Ascending aorta (tissue), 2 donors: ENCODE data around the gene GGT5. TPM values are rescaled to one million over a fixed set of nuclear protein-coding genes. Genes with fewer than 3 reads are reported as not detected.

Experiments
- DNase-seq, 2 donors: peaks; one replicate each; pipeline ENCODE4 v3.0.0-alpha.2; 2019; ENCODE audit warnings: low spot score in 2 of 2
- H3K27ac ChIP-seq, 2 donors: fragments of 200-600 bp; sonication (generic); one replicate each; pipeline ENCODE4 v1.5.1; 2016 to 2017; ENCODE audit warnings: mild to moderate bottlenecking in 1 of 2
- H3K27me3 ChIP-seq: fragments of 200-600 bp; sonication (generic); one replicate; pipeline ENCODE4 v1.5.1; 2017
- H3K36me3 ChIP-seq, 2 donors: fragments of 200-600 bp; sonication (generic); one replicate each; pipeline ENCODE4 v1.5.1; 2016
- H3K4me1 ChIP-seq, 2 donors: fragments of 200-600 bp; sonication (generic); one replicate each; pipeline ENCODE4 v1.5.1; 2016 to 2017; ENCODE audit warnings: mild to moderate bottlenecking in 1 of 2
- H3K4me3 ChIP-seq, 2 donors: fragments of 200-600 bp; sonication (generic); one replicate each; pipeline ENCODE4 v1.5.1; 2016 to 2017; ENCODE audit warnings: mild to moderate bottlenecking in 1 of 2
- H3K9me3 ChIP-seq, 2 donors: fragments of 200-600 bp; sonication (generic); one replicate each; pipeline ENCODE4 v1.5.1; 2016
- CTCF ChIP-seq, 3 experiments: fragments of 200-600 bp in 2 of 3; fragments of 450-650 bp in 1 of 3; sonication (generic) in 2 of 3; IDR thresholded peaks; one replicate each; pipeline ENCODE4 v1.5.1; 2016 to 2019; ENCODE audit warnings: antibody characterized with exemption in 3 of 3, mild to moderate bottlenecking in 1 of 3, moderate library complexity in 1 of 3
- intact Hi-C: fragments of 100-400 bp; cut with DNase I; formaldehyde crosslinking; loops from one replicate; pipeline ENCODE4 v1.15.1; 2023
- total RNA-seq: library from RNA; depleted of rRNA; stranded (reverse); fragments of >200 nt; gene quantifications from one replicate; pipeline ENCODE4 v1.1.0, GENCODE V29; 2016

GGT5 gene
- total RNA-seq, 1 donor from 2014 or later = 238 TPM

DNA sequence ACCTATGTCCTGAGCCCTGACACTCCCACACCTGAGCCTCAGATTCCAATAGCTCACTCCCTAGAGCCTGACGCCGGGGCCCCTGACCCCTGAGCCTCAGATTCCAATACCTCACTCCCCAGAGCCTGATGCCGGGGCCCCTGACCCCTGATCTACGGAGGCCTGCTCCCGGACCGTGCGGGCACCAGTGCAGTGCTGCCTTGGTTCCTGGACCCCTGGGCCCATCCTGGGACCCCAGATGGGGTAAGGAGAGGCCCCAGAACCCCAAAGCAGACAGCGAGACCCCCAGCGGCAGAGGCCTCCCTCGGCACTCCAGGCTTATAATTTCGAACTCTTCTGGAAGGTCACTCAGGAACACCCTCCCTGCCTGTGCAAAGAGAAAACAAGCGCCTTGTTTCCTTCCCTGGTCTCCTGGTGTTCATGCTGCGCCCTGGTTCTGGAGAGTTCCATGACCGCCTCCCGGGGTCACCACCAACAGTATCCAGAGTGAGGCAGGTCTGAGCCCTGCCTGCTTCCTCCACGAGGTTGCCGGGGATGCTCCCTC is 56.1 kb downstream of the GGT5 start:
- H3K27ac ChIP-seq = peak overlapping the region in 1 of 2 donors; percentile 8
- no peak for TF ChIP-seq CTCF (IDR thresholded peaks at IDR 0.05)
- H3K9me3 ChIP-seq = no peaks in the 10 kb centered on the region
- peaks cover 9 to 40% of the 10 kb centered on the region in 2 donors for H3K36me3 ChIP-seq
- no peak overlapping the region for H3K4me3 ChIP-seq
- H3K4me1 ChIP-seq = peaks cover 4 to 14% of the 10 kb centered on the region in 2 donors
- intact Hi-C loops = loop anchor here (1.0 to 2.0 kb wide), 2 partner anchors 18 to 59 kb away; no protein-coding TSS in a partner anchor
- H3K27me3 ChIP-seq = no peaks in the 10 kb centered on the region
- DNase-seq = no peak

GRCh38 chr22:24187731-24188644 is 56.9 kb downstream of the GGT5 start:
- TF ChIP-seq CTCF (IDR thresholded peaks at IDR 0.05) = no peak
- intact Hi-C loops = loop anchor here (2.0 kb wide), 1 partner anchor 19 kb away; no protein-coding TSS in a partner anchor
- H3K27me3 ChIP-seq = no peaks in the 10 kb centered on the region
- no peak for DNase-seq
- peaks cover 9 to 40% of the 10 kb centered on the region in 2 donors for H3K36me3 ChIP-seq
- peaks cover 4 to 22% of the 10 kb centered on the region in 2 donors for H3K4me1 ChIP-seq
- no peak overlapping the region for H3K27ac ChIP-seq
- no peak overlapping the region for H3K4me3 ChIP-seq
- H3K9me3 ChIP-seq = no peaks in the 10 kb centered on the region

DNA sequence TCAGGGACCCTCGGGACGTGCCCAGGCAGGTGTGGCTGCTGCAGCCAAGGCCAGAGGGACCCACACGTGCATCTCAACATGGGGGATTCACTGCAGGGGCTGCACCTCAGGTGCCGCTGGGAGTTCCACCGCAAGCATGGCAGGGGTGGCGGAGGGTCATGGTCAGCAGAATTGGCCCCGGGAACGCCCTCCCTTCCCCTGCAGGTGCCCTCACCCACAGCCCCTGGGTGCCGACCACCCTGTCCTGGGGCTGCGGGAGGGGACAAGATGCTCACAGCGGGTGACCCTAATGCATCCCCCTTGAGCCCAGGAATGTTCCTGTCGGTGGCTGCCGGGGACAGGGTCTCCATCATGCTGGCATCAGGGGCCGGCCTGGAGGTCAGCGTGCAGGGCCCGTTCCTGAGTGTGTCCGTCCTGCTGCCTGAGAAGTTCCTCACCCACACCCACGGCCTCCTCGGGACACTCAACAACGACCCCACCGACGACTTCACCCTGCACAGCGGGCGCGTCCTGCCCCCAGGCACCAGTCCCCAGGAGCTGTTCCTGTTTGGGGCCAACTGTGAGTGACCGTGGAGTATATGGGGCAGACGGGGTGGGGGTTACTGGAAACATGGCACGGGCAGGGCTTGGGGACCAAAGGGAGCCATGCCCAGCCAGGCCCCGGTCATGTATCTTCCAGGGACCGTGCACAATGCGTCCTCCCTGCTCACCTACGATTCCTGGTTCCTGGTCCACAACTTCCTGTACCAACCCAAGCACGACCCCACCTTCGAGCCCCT is 57.8 kb downstream of the GGT5 start:
- intact Hi-C loops = no loop called here
- Histone ChIP-seq H3K27me3 (no peaks in the 10 kb centered on the region), H3K4me3 (no peak overlapping the region), H3K4me1 (peaks cover 6 to 31% of the 10 kb centered on the region in 2 donors), H3K27ac (no peak overlapping the region), H3K36me3 (peaks cover 9 to 40% of the 10 kb centered on the region in 2 donors), H3K9me3 (no peaks in the 10 kb centered on the region)
- no peak for DNase-seq
- TF ChIP-seq CTCF (IDR thresholded peaks at IDR 0.05) = no peak

GRCh38 chr22:24186352-24186740 is 58.5 kb downstream of the GGT5 start:
- TF ChIP-seq CTCF (IDR thresholded peaks at IDR 0.05) = no peak
- Histone ChIP-seq H3K9me3 (no peaks in the 10 kb centered on the region), H3K4me3 (no peak overlapping the region), H3K27me3 (no peaks in the 10 kb centered on the region), H3K4me1 (peaks cover 7 to 39% of the 10 kb centered on the region in 2 donors), H3K27ac (no peak overlapping the region), H3K36me3 (peaks cover 9 to 40% of the 10 kb centered on the region in 2 donors)
- intact Hi-C loops = no loop called here
- DNase-seq = no peak

DNA sequence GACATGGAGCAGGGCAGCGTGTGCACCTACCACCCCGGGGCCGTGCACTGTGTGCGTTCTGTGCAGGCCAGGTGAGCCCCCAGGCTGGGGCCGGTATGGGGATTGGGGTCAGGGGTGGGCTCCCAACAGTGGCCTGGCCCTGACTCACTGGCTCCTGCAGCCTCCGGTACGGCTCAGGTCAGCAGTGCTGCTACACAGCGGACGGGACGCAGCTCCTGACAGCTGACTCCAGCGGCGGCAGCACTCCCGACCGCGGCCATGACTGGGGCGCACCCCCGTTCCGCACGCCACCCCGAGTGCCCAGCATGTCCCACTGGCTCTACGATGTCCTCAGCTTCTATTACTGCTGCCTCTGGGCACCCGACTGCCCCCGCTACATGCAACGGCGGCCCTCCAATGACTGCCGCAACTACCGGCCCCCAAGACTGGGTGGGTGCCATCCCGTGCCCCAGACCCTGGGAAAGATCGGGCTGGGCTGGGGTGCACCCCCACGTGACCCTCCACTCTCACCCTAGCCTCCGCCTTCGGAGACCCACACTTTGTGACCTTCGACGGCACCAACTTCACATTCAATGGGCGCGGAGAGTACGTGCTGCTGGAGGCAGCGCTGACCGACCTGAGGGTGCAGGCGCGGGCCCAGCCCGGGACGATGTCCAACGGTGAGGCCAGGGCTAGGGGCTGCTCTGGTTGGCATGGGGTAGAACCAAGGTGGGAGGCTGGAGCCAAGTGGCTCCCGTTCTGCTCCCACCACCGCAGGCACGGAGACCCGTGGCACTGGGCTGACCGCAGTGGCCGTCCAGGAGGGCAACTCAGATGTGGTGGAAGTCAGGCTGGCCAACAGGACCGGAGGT is 59.2 kb downstream of the GGT5 start:
- Histone ChIP-seq H3K4me3 (no peak overlapping the region), H3K4me1 (peaks cover 7 to 45% of the 10 kb centered on the region in 2 donors), H3K27me3 (no peaks in the 10 kb centered on the region), H3K27ac (no peak overlapping the region), H3K36me3 (peaks cover 9 to 40% of the 10 kb centered on the region in 2 donors), H3K9me3 (no peaks in the 10 kb centered on the region)
- DNase-seq = no peak
- intact Hi-C loops = no loop called here
- no peak for TF ChIP-seq CTCF (IDR thresholded peaks at IDR 0.05)
